H9 (cell line): ENCODE data around the gene HDX. TPM values are rescaled to one million over a fixed set of nuclear protein-coding genes. Genes with fewer than 3 reads are reported as not detected.

ENCODE experiments used
- DNase-seq: peaks from one replicate; pipeline ENCODE4 v3.0.0-alpha.2; 2017
- H2AFZ ChIP-seq: one replicate; pipeline ENCODE4 v1.6.1; 2013; ENCODE audit warnings: mild to moderate bottlenecking, low read length, control low read depth, moderate library complexity
- H2AK5ac ChIP-seq: 2 replicates; pipeline ENCODE4 v1.6.1; 2013; ENCODE audit warnings: low read length, control low read depth, mixed read lengths; ENCODE audit not compliant: insufficient read length
- H2BK120ac ChIP-seq: one replicate; pipeline ENCODE4 v1.6.1; 2013; ENCODE audit warnings: low read depth, mild to moderate bottlenecking, low read length, control low read depth, inconsistent platforms; ENCODE audit not compliant: poor library complexity, severe bottlenecking
- H2BK12ac ChIP-seq: 2 replicates; pipeline ENCODE4 v1.6.1; 2013; ENCODE audit warnings: low read length, control low read depth, mixed read lengths, low read depth; ENCODE audit not compliant: insufficient read length
- H2BK15ac ChIP-seq: 2 replicates; pipeline ENCODE4 v1.6.1; 2013; ENCODE audit warnings: low read depth, low read length, control low read depth
- H2BK20ac ChIP-seq: one replicate; pipeline ENCODE4 v1.6.1; 2013; ENCODE audit warnings: low read depth, mild to moderate bottlenecking, low read length, control low read depth, inconsistent platforms; ENCODE audit not compliant: poor library complexity, severe bottlenecking
- H2BK5ac ChIP-seq: 2 replicates; pipeline ENCODE4 v1.6.1; 2013; ENCODE audit warnings: low read length, control low read depth, mixed read lengths; ENCODE audit not compliant: insufficient read length
- H3K14ac ChIP-seq: 2 replicates; pipeline ENCODE4 v1.6.1; 2013; ENCODE audit warnings: low read length, control low read depth; ENCODE audit not compliant: insufficient read depth
- H3K18ac ChIP-seq: 2 replicates; pipeline ENCODE4 v1.6.1; 2013; ENCODE audit warnings: low read depth, mild to moderate bottlenecking, mixed read lengths, low read length, control low read depth; ENCODE audit not compliant: insufficient read length
- H3K23ac ChIP-seq: 2 replicates; pipeline ENCODE4 v1.6.1; 2013; ENCODE audit warnings: low read length, control low read depth, mixed read lengths, low read depth; ENCODE audit not compliant: insufficient read length
- H3K23me2 ChIP-seq: 2 replicates; pipeline ENCODE4 v1.6.1; 2013; ENCODE audit warnings: low read depth, mild to moderate bottlenecking, mixed read lengths, low read length, control low read depth; ENCODE audit not compliant: insufficient read length, poor library complexity, severe bottlenecking
- H3K27ac ChIP-seq: 2 replicates; pipeline ENCODE4 v1.5.1; 2013; ENCODE audit warnings: low read length, control low read depth, mixed read lengths, low read depth; ENCODE audit not compliant: insufficient read length
- H3K27me3 ChIP-seq: 2 replicates; pipeline ENCODE4 v1.6.1; 2013; ENCODE audit warnings: low read length, control low read depth, inconsistent platforms; ENCODE audit not compliant: insufficient read depth
- H3K4ac ChIP-seq: 2 replicates; pipeline ENCODE4 v1.6.1; 2013; ENCODE audit warnings: low read depth, mild to moderate bottlenecking, control low read depth, inconsistent platforms, low read length, moderate library complexity
- H3K4me1 ChIP-seq: 2 replicates; pipeline ENCODE4 v1.6.1; 2013; ENCODE audit warnings: low read length, control low read depth, inconsistent platforms; ENCODE audit not compliant: insufficient read depth
- H3K4me2 ChIP-seq: 2 replicates; pipeline ENCODE4 v1.6.1; 2013; ENCODE audit warnings: low read length, control low read depth, mixed read lengths; ENCODE audit not compliant: insufficient read length, insufficient read depth
- H3K56ac ChIP-seq: 2 replicates; pipeline ENCODE4 v1.6.1; 2013; ENCODE audit warnings: low read depth, mild to moderate bottlenecking, mixed read lengths, low read length, control low read depth; ENCODE audit not compliant: insufficient read length
- H3K79me1 ChIP-seq: 2 replicates; pipeline ENCODE4 v1.6.1; 2013; ENCODE audit warnings: low read depth, mild to moderate bottlenecking, moderate library complexity, low read length, control low read depth, inconsistent platforms; ENCODE audit not compliant: insufficient read depth, poor library complexity, severe bottlenecking
- H3K79me2 ChIP-seq: 2 replicates; pipeline ENCODE4 v1.6.1; 2013; ENCODE audit warnings: low read length, control low read depth, inconsistent platforms; ENCODE audit not compliant: insufficient read depth
- H3K9ac ChIP-seq: 2 replicates; pipeline ENCODE4 v1.6.1; 2013; ENCODE audit warnings: low read length, control low read depth, mixed read lengths; ENCODE audit not compliant: insufficient read length; ENCODE audit errors: extremely low read depth
- H3K9me3 ChIP-seq: one replicate; pipeline ENCODE4 v1.6.1; 2013; ENCODE audit warnings: low read depth, low read length, inconsistent platforms; ENCODE audit not compliant: control insufficient read depth
- H3T11ph ChIP-seq: one replicate; pipeline ENCODE4 v1.6.1; 2013; ENCODE audit warnings: mild to moderate bottlenecking, low read length, control low read depth, inconsistent platforms
- H4K20me1 ChIP-seq: one replicate; pipeline ENCODE4 v1.6.1; 2013; ENCODE audit not compliant: control insufficient read depth, insufficient read length, insufficient read depth
- H4K5ac ChIP-seq: 2 replicates; pipeline ENCODE4 v1.6.1; 2013; ENCODE audit warnings: low read depth, mild to moderate bottlenecking, mixed read lengths, low read length, control low read depth; ENCODE audit not compliant: insufficient read length
- H4K8ac ChIP-seq: replicated peaks from 2 replicates; pipeline ENCODE4 v1.6.1; 2013; ENCODE audit warnings: low read length, control low read depth, mixed read lengths, low read depth; ENCODE audit not compliant: insufficient read length
- H4K91ac ChIP-seq: 2 replicates; pipeline ENCODE4 v1.6.1; 2013; ENCODE audit warnings: low read depth, mild to moderate bottlenecking, moderate library complexity, mixed read lengths, low read length, control low read depth; ENCODE audit not compliant: insufficient read length
- H3K27ac Mint-ChIP-seq, 3 experiments: 2 replicates in 2 of 3; 3 replicates in 1 of 3; pipeline ENCODE4 v1.8.0; 2020 to 2021; ENCODE audit warnings: mixed read lengths in 3 of 3, mild to moderate bottlenecking in 1 of 3, moderate library complexity in 1 of 3
- H3K27me3 Mint-ChIP-seq: 2 replicates; pipeline ENCODE4 v1.8.0; 2021; ENCODE audit warnings: low read depth, mild to moderate bottlenecking, moderate library complexity, mixed read lengths
- H3K36me3 Mint-ChIP-seq, 3 experiments: 2 replicates in 2 of 3; 3 replicates in 1 of 3; pipeline ENCODE4 v1.8.0; 2020 to 2021; ENCODE audit warnings: low read depth in 3 of 3, mixed read lengths in 3 of 3; ENCODE audit not compliant: insufficient read depth in 1 of 3
- H3K4me1 Mint-ChIP-seq, 2 experiments: 2 replicates each; pipeline ENCODE4 v1.8.0; 2020; ENCODE audit warnings: mixed read lengths in 2 of 2
- H3K4me3 Mint-ChIP-seq, 2 experiments: 2 replicates in 1 of 2; 3 replicates in 1 of 2; pipeline ENCODE4 v1.8.0; 2020 to 2021; ENCODE audit warnings: mild to moderate bottlenecking in 2 of 2, mixed read lengths in 2 of 2, moderate library complexity in 1 of 2
- H3K9me3 Mint-ChIP-seq, 2 experiments: 2 replicates in 1 of 2; 3 replicates in 1 of 2; pipeline ENCODE4 v1.8.0; 2020; ENCODE audit warnings: mild to moderate bottlenecking in 2 of 2, mixed read lengths in 2 of 2, moderate library complexity in 1 of 2
- CTCF ChIP-seq: fragments of 200-600 bp; sonication (generic); conservative IDR thresholded peaks from 3 replicates; pipeline ENCODE4 v1.8.0; 2021; ENCODE audit warnings: antibody characterized with exemption, mild to moderate bottlenecking
- total RNA-seq: library from RNA; stranded (reverse); gene quantifications from 2 replicates; pipeline ENCODE4 v1.2.1, GENCODE V29; 2021

The HDX gene
- total RNA-seq, 1 experiment from 2014 or later: 5.0 TPM

GRCh38 chrX:84415140-84415539 is 87.1 kb downstream of the HDX start:
- Histone ChIP-seq H3K23me2 (no peaks in the 10 kb centered on the region), H3K9me3 (peaks cover 28% of the 10 kb centered on the region), H3K9ac (no peak overlapping the region), H4K5ac (no peak overlapping the region), H3K4me2 (no peak overlapping the region), H3T11ph (no peak overlapping the region), H3K4me1 (no peaks in the 10 kb centered on the region), H3K27me3 (no peaks in the 10 kb centered on the region), H2BK12ac (no peak overlapping the region), H4K91ac (no peak overlapping the region), H3K14ac (no peak overlapping the region), H2BK15ac (no peak overlapping the region), H3K4ac (no peak overlapping the region), H2BK5ac (no peak overlapping the region), H3K56ac (no peak overlapping the region), H3K23ac (no peak overlapping the region), H3K18ac (no peak overlapping the region), H3K79me2 (no peaks in the 10 kb centered on the region), H2BK20ac (no peak overlapping the region), H3K27ac (no peak overlapping the region), H3K79me1 (no peaks in the 10 kb centered on the region), H2AFZ (no peak overlapping the region), H4K20me1 (no peaks in the 10 kb centered on the region), H2BK120ac (no peak overlapping the region), H2AK5ac (no peak overlapping the region), H4K8ac (no peak overlapping the region)
- no peaks in the 10 kb centered on the region for H3K27me3 Mint-ChIP-seq
- no peak overlapping the region for H3K27ac Mint-ChIP-seq
- H3K4me3 Mint-ChIP-seq: no peak overlapping the region
- peaks cover 0 to 6% (median 4%) of the 10 kb centered on the region in 3 experiments; a peak in 4 of 7 replicates for H3K36me3 Mint-ChIP-seq
- TF ChIP-seq CTCF: no peak
- H3K4me1 Mint-ChIP-seq: no peaks in the 10 kb centered on the region
- no peak for DNase-seq
- peaks cover 69 to 80% of the 10 kb centered on the region in 2 experiments for H3K9me3 Mint-ChIP-seq
